Fibroblast of pulmonary artery (primary cell): Measurements from ENCODE around the gene TMEM106B.

Experiments
- DNase-seq: peaks from one replicate; pipeline ENCODE4 v3.0.0-alpha.2; 2010; ENCODE audit warnings: low read depth
- H3K4me3 ChIP-seq: replicated peaks from 2 replicates; pipeline ENCODE4 v1.5.1; 2011; ENCODE audit warnings: low read depth, mild to moderate bottlenecking, control low read depth, low read length, moderate library complexity
- CTCF ChIP-seq: IDR thresholded peaks from 2 replicates; pipeline ENCODE4 v1.5.1; 2011; ENCODE audit warnings: mild to moderate bottlenecking, control low read depth, low read length, inconsistent platforms; ENCODE audit errors: missing control alignments

The TMEM106B gene

GRCh38 chr7:12194426-12194825, 16.7 kb upstream of the TMEM106B start:
- no peak for DNase-seq
- no peak for TF ChIP-seq CTCF
- H3K4me3 ChIP-seq: no peak overlapping the region

- H3K4me3 ChIP-seq: no peak overlapping the region
- no peak for DNase-seq
- TF ChIP-seq CTCF: no peak
These were observed 14.7 kb upstream of the TMEM106B start for GRCh38 chr7:12196386-12196785.

- no peak for TF ChIP-seq CTCF
- no peak overlapping the region for H3K4me3 ChIP-seq
- peak; percentile 34 for DNase-seq
These were observed 11.7 kb upstream of the TMEM106B start for GRCh38 chr7:12199363-12199762.

- no peak for DNase-seq
- TF ChIP-seq CTCF: no peak
These were observed 4.0 kb upstream of the TMEM106B start for GRCh38 chr7:12207046-12207445.

GRCh38 chr7:12209221-12209620, 1.9 kb upstream of the TMEM106B start:
- TF ChIP-seq CTCF: no peak
- no peak for DNase-seq
- H3K4me3 ChIP-seq: no peak overlapping the region

More at GRCh38 chr7:12207046-12207445, 4.0 kb upstream of the TMEM106B start:
- no peak overlapping the region for H3K4me3 ChIP-seq

GRCh38 chr7:12210179-12211053, 678 bp upstream of the TMEM106B start:
- TF ChIP-seq CTCF: no peak
- no peak for DNase-seq

More at GRCh38 chr7:12210179-12211053, 678 bp upstream of the TMEM106B start:
- H3K4me3 ChIP-seq: peak overlapping the region; percentile 72
